IPS-18a (cell line): ENCODE results near the gene ARHGEF25.
A peak's percentile ranks its signal among the peaks of the same experiment; 100 is the strongest.

Source experiments
- H3K27ac ChIP-seq: one replicate; pipeline ENCODE4 v1.5.1; 2013; ENCODE audit warnings: low read length
- H3K27me3 ChIP-seq: one replicate; pipeline ENCODE4 v1.6.1; 2013; ENCODE audit warnings: mild to moderate bottlenecking, low read length; ENCODE audit not compliant: control insufficient read depth, insufficient read depth
- H3K36me3 ChIP-seq: one replicate; pipeline ENCODE4 v1.6.1; 2013; ENCODE audit warnings: low read depth, low read length; ENCODE audit not compliant: control insufficient read depth
- H3K4me1 ChIP-seq: one replicate; pipeline ENCODE4 v1.6.1; 2013; ENCODE audit warnings: low read depth, low read length; ENCODE audit not compliant: control insufficient read depth
- H3K4me3 ChIP-seq: one replicate; pipeline ENCODE4 v1.5.1; 2013; ENCODE audit warnings: low read length
- H3K9ac ChIP-seq: one replicate; pipeline ENCODE4 v1.6.1; 2013; ENCODE audit warnings: mild to moderate bottlenecking, low read length, moderate library complexity
- H3K9me3 ChIP-seq: one replicate; pipeline ENCODE4 v1.6.1; 2013; ENCODE audit warnings: low read depth, low read length; ENCODE audit not compliant: control insufficient read depth

ARHGEF25 gene

GRCh38 chr12:57626111-57626920 lies 15.1 kb downstream of the ARHGEF25 start:
- no peak overlapping the region for H3K27ac ChIP-seq
- peaks cover 16% of the 10 kb centered on the region for H3K4me1 ChIP-seq
- H3K27me3 ChIP-seq, result peaks cover 100% of the 10 kb centered on the region
- H3K9me3 ChIP-seq, result no peaks in the 10 kb centered on the region
- H3K4me3 ChIP-seq, result no peak overlapping the region
- H3K36me3 ChIP-seq, result no peaks in the 10 kb centered on the region
- H3K9ac ChIP-seq, result no peak overlapping the region

- Histone ChIP-seq H3K9ac (no peak overlapping the region), H3K4me3 (no peak overlapping the region), H3K9me3 (no peaks in the 10 kb centered on the region), H3K4me1 (peaks cover 18% of the 10 kb centered on the region), H3K36me3 (no peaks in the 10 kb centered on the region), H3K27me3 (peaks cover 100% of the 10 kb centered on the region), H3K27ac (no peak overlapping the region)
Observed at GRCh38 chr12:57626921-57627445, 15.7 kb downstream of the ARHGEF25 start.

- Histone ChIP-seq H3K4me1 (peaks cover 18% of the 10 kb centered on the region), H3K27ac (no peak overlapping the region), H3K36me3 (no peaks in the 10 kb centered on the region), H3K4me3 (peak overlapping the region; percentile 40), H3K9me3 (no peaks in the 10 kb centered on the region), H3K27me3 (peaks cover 100% of the 10 kb centered on the region), H3K9ac (no peak overlapping the region)
Observed at GRCh38 chr12:57627501-57628279, 16.5 kb downstream of the ARHGEF25 start.

GRCh38 chr12:57628280-57629191 lies 17.3 kb downstream of the ARHGEF25 start:
- Histone ChIP-seq H3K27me3 (peaks cover 99% of the 10 kb centered on the region), H3K27ac (no peak overlapping the region), H3K36me3 (no peaks in the 10 kb centered on the region), H3K9ac (no peak overlapping the region), H3K4me1 (peaks cover 18% of the 10 kb centered on the region), H3K4me3 (no peak overlapping the region), H3K9me3 (no peaks in the 10 kb centered on the region)

- Histone ChIP-seq H3K27me3 (peaks cover 93% of the 10 kb centered on the region), H3K9ac (no peak overlapping the region), H3K36me3 (no peaks in the 10 kb centered on the region), H3K4me1 (peaks cover 18% of the 10 kb centered on the region), H3K9me3 (no peaks in the 10 kb centered on the region), H3K27ac (no peak overlapping the region), H3K4me3 (no peak overlapping the region)
Observed at GRCh38 chr12:57629897-57630471, 18.7 kb downstream of the ARHGEF25 start.

- Histone ChIP-seq H3K4me3 (peak overlapping the region; percentile 52), H3K4me1 (peaks cover 18% of the 10 kb centered on the region), H3K27me3 (peaks cover 91% of the 10 kb centered on the region), H3K36me3 (no peaks in the 10 kb centered on the region), H3K27ac (no peak overlapping the region), H3K9ac (no peak overlapping the region), H3K9me3 (no peaks in the 10 kb centered on the region)
Observed at GRCh38 chr12:57630891-57631433, 19.7 kb downstream of the ARHGEF25 start.

- H3K9ac ChIP-seq, result no peak overlapping the region
- H3K27ac ChIP-seq, result no peak overlapping the region
- H3K36me3 ChIP-seq, result no peaks in the 10 kb centered on the region
Observed at GRCh38 chr12:57631566-57632072, 20.4 kb downstream of the ARHGEF25 start.

GRCh38 chr12:57632073-57632957 lies 21.1 kb downstream of the ARHGEF25 start:
- peaks cover 79% of the 10 kb centered on the region for H3K27me3 ChIP-seq
- peaks cover 15% of the 10 kb centered on the region for H3K4me1 ChIP-seq
- peak overlapping the region; percentile 52 for H3K4me3 ChIP-seq
- no peaks in the 10 kb centered on the region for H3K9me3 ChIP-seq
- no peak overlapping the region for H3K27ac ChIP-seq
- no peak overlapping the region for H3K9ac ChIP-seq
- no peaks in the 10 kb centered on the region for H3K36me3 ChIP-seq

More at GRCh38 chr12:57631566-57632072, 20.4 kb downstream of the ARHGEF25 start:
- Histone ChIP-seq H3K27me3 (peaks cover 86% of the 10 kb centered on the region), H3K4me3 (peak overlapping the region; percentile 52), H3K4me1 (peaks cover 18% of the 10 kb centered on the region), H3K9me3 (no peaks in the 10 kb centered on the region)

- Histone ChIP-seq H3K4me3 (peak within 1 kb of the TSS; percentile 52), H3K9me3 (no peaks in the 10 kb centered on the region), H3K36me3 (no peaks in the 10 kb centered on the region), H3K9ac (no peak within 1 kb of the TSS), H3K27ac (no peak within 1 kb of the TSS), H3K4me1 (peaks cover 7% of the 10 kb centered on the region), H3K27me3 (peaks cover 70% of the 10 kb centered on the region)
Observed at GRCh38 chr12:57632958-57633840, 22.0 kb downstream of the ARHGEF25 start, which contains the start of gene B4GALNT1. Gene B4GALNT1 (minus strand): TSS chr12:57633201. CDS start chr12:57632132, 1,069 bp downstream.
